ENCODE results near the gene CMBL.

CMBL gene

DNA sequence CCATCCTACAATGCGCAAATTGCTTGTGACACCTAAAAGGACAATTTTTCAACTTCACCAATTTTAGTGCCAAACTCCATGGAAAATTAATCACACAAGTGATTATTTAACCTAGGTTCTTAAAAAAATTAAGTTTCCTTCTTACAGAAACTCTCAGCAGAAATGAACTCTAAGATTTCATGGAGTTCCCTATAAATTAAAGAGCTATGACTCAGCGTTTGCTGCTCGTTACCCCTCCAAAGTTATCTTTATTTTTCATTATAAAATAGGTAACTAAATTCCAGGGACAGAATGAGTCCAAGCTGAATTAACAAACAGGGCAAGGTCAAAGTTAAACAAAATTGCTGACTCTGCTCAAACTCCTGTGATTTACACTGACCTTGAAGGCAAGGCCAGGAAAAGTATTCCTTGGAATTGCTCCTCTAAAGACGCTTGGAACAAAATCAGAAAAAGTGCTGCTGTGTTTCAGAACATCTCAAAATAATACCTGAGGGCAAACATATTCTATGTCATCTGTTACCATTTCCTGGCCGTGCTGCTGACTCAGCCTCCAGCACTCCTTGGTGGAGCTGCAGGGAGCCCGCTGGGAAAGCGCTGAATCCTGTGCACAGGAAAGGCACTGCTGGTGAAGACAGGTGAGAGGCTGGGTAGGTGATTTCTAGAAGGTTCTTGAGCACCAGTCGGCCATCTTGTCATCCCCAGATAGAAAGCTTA lies 2.5 kb upstream of the CMBL start:
- DNase-seq, result peak; percentile 86

DNA sequence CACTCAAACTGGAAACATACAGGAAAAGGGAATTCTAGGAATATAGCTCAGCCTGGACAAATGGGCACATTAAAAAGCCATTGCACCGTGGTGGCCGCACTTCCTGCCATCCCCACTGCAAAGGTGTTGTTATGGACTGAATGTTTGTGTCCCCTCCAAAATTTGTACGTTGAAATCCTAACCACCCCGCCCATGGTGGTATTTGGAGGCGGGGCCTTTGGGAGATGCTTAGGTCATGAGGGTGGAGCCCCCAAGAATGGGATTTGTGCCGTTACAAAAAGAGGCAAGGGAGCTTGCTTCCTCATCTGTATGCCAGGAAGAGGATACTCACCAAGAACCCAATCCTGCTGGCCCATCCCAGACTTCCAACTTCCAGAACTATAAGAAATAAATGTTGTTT lies 1.1 kb upstream of the CMBL start:
- DNase-seq, result no peak

DNA sequence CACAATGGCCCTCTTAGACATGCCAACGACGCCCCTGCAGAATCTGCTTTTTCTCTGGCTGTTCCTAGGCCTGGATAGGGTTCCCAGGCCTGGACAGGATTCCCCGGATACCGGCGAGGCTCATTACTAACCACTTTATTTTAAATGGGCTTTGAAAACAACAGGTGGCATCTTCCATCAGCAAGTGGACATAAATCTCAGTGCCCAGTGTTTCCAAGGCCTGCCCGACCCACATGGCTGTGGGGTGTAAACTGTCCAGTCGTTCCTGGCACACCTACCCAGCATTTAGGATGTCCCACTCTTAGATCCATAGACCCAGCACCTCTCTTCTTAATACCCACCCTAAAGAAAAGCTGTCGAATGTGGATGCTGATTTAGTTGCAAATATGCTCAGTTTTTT lies 896 bp downstream of the CMBL start:
- DNase-seq, result no peak

DNA sequence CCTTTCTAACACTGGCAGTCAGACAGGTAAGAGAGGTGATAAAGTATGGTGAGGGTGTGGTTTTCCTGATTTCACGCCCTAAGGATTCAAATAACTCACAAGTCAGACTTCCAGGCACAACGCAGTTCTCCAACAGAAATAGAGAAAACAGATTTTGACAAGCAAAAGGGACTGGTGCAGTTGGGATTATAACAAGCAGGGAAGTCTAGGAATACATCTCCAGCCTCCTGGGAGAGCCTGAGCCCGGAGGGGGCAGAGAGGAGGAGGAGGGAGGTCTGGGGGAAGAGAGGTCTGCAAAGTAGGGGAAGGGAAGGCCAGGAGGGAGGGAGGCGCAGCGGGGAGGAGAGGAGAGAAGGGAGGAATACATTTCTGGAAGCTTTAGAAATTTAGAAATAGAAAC lies 1.6 kb downstream of the CMBL start:
- DNase-seq, result no peak

DNA sequence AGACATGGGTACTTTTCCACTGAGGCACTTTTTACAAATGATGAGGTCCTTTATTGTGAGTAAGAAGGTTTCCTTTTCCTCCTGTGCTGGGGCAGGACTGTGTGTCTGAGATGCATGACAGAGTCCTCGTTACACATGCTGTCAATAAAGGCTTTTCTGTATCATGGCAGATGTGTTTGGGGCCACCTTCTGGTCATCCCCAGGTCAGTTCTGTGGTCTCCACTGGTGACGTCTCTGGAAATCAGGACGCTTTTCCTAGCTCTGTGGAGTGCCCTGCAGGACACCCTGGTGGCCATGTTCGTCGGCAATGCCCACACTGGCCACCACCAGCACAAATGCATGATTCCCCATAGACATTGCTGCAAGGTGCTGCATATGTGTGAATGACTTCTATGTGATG lies 2.8 kb downstream of the CMBL start:
- DNase-seq, result no peak

DNA sequence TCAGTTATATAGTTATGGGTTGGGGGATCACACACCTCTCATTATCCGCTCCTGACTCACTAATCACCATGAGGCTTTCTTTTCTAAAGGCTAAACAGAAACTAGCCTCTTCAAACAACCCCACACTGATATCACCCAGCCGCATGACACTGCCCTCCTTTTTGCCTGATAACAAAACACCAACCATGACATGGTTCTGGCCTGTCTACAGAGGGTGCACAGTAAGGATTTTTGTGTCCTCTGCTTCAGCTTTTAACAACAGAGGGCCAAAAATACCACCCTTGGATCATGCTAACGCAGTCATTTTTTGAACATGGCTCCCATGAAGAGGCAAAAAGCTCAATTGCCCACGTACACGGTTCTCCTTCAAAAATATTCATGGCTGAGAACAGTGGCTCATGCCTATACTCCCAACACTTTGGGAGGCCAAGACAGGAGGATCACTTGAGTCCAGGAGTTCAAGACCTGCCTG lies 4.0 kb downstream of the CMBL start:
- DNase-seq, result no peak

DNA sequence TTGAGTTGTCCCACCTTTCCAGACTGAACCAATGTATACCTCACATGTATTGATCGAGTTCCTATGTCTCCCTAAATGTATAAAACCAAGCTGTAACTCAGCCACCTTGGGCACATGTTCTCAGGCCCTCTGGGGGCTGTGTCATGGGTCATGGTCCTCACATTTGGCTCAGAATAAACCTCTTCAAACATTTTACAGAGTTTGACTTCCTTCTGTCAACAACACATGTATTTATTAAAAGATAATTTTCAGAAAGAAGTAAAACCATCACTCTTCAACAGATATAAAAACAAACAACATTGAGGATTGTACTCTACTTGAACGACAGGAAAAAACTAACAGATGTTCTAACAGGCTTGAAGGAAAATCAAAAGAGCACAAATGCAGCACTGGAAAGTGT lies 4.5 kb downstream of the CMBL start:
- DNase-seq, result no peak

DNA sequence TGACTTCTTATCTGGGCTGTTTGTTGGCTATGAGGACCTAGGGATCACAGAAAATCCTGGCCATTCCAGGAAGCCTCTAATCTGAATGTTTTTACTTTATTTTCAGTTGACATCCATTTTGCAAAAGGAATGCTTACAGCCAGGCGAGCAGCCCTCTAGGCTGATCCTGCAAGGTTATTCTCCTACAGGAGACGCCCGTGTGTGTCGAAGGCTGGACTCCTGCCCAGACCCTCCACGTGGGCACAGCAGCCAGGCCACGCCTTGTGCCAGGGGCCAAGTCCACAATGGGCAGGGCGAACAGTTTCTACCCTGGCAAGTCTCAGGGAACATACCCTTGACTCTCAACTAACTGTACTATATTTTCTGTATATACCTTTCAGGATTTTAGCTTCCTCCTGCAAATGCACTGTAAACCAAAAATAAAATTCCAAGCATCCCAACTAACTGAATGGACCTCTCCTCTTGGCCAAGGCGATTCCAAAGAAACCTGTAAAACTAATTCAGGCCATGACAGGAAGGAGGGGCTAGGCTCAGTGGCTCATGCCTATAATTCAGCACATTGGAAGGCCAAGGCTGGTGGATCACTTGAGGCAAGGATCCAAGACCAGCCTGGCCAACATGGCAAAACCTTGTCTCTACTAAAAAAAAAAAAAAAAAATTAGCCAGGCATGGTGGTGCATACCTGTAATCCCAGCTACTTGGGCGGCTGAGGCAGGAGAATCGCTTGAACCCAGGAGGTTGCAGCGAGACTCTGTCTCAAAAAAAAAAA lies 5.7 kb downstream of the CMBL start:
- no peak for DNase-seq

DNA sequence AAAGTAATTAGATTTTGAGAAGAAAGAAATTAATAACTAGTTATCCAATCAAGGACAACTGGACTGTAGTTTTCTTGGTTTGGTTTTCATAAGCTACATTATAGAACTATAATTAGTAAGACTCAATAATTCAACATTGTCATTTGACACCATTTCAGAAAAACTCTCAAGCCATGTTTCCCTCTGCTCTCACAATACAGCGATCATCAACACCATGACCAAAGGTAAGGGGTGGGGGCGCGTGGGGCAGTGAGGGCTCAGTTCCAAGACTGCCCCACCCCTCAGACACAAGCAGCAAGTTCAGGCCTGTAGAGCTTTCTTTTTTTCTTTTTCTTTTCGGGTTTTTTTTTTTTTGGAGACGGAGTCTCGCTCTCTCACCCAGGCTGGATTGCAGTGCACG lies 6.4 kb downstream of the CMBL start:
- DNase-seq, result no peak

DNA sequence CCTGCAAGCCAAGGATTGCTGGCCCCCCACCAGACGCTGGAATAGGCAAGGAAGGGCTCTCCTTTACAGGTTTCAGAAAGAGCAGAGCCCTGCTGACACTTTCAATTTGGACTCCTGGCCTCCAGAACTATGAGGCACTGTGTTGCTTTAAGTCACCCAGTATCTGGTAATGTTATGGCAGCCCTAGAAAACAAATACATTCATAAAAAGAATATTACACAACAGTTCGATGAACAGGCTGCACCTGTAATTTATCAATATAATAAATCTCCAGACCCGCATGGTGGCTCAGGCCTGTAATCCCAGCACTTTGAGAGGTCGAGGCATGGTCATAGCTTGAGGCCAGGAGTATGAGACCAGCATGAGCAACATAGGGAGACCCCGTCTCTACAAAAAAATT lies 7.5 kb downstream of the CMBL start:
- no peak for DNase-seq

DNA sequence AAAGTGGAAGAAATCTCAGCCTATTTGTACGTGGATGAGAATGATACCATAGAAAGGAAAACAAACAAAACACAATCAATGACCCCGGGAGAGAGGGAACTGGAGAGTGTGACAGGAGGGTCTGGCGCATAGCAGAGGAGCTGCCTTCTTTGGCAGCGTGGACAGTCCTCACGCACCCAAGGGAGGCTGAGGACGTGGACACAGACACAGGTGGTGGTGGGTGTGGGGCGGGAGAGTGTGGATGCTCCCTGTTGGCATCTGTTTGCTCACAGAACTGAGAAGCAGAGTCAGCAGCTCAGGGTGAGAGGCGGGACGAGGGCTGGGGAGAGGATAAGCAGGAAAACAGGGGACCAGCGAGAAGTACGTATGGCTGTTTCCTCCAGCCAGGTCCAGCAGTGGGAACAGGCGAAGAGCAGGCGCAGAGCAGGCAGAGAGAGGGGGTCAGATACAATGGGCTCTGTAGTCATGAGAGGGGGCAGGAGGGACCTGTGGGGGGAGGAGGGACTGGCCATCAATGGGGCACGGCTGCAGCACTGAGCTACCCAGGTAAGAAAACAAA lies 10.0 kb downstream of the CMBL start:
- DNase-seq, result no peak

DNA sequence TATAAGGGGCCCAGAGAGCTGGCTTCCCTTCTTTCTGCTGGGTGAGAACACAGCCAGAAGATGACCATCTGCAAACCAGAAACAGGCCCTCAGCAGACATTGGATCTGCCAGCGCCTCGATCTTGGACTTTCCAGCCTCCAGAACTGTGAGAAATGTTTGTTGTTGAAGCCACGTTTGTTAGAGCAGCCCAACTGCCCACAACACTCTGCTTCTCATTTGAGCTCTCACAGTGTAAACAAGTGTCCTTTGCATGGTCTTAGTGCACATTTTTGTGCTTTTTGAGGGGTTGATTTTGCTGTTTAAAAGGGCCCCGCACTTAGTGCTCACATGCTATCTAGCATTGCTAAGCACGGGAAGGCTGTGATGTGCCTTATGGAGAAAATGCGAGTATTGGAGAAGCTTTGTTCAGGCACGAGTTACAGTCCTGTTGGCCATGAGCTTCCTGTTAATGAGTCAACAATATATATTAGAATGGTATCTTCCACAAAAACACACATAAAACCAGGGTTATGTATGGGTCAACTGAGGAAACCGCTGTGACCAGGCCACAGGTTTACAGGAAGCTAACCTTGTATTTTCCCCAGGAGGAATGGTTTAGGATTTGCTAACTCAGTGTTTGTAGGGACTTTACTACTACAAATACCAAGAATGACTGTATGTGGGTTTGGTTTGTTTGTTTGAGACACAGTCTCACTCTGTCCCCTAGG lies 11.9 kb downstream of the CMBL start:
- DNase-seq, result no peak

DNA sequence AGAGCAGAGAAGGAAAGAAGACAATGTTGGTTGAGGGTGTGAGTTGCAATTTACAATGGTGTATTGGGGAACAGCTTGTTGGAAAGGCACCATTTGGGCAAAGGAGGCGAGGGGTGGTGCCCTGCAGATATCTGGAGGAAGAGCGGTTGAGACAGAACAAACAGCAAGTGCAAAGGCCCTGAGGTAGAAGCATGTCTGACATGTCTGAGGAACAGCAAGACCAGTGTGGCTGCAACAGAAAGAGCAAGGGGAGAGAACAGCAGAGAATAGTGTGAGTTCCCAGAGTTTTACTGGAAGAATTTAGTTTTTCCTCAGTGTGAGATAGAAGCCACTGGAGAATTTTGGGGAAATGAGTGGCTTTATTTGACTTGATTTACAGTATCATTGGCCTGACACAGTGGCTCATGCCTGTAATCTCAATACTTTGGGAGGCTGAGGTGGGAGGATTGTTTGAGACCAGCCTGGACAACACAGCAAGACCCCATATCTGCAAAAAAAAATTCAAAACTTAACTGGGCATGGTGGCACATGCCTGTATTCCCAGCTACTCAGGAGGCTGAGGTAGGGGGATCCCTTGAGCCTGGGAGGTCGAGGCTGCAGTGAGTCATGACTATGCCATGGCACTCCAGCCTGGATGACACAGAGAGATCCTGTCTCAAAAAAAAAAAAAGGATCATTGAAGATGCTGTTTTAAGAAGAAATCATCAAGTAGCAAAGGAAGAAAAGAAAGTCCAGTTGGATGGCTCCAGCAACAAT lies 13.6 kb downstream of the CMBL start:
- peak; percentile 43 for DNase-seq

DNA sequence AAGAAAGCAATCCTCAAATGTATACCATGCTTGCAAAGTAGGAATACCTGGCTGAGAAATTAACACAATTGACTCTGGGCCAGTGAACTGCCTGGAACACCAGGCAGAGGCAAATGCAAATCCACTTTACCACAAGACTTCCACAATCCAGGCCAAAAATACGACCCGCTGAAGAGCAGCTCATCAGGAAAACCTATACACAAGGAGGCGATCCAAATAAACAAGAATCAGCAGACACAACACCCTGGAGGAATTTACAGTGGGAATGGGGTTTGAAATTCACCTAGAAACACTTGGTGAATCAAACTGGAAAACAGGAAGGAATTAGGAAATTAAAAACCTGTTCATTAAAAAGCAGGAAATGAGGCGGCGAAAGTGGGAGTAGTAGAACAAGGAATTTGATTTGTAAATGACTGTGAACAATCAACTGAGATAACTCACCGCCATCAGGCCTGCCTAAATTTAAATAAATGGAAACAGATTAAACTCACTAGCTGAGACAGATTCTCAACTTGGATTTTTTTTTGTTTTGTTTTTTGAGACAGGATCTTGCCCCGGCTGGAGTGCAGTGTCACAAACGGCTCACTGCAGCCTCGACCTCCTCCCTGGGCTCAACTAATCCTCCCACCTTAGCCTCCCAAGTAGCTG lies 15.9 kb downstream of the CMBL start:
- no peak for DNase-seq

DNA sequence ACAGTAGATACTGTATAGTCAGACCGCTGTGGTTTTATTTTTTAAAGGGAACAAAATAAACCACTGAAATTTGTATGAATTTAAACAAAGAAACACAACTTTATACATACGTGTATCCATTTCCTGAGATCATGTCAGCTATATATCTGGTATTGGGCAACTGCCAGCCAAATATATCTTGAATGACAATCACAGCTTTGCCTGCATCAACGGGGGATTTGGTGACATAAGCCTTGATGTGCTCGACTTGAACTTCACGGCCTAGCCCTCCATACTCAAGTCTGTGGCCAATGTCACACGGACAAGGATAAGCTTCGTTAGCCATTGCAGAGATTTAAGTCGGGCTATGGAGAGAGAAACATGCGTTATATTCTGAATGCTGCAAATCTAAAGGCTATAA lies 17.3 kb downstream of the CMBL start:
- DNase-seq, result no peak

DNA sequence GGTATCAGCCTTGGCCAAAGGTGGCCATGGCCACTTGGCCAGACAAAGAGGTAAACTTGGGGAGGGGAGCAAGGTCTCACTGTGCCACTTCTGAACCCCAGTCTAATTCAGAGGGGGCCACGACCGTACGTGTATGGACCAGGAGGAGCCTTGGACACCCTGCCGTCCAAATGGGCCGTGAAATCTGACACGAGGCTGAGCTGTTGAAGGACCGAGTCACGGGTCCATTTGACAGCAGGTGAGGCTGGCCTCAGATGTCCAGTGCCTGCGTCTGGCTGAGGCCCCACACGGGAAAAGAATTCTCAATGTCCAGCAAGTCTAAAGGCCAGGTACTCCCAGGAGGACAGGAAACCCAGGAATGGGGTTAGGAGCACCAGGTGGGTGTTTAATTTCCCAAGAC lies 17.7 kb downstream of the CMBL start:
- no peak for DNase-seq

DNA sequence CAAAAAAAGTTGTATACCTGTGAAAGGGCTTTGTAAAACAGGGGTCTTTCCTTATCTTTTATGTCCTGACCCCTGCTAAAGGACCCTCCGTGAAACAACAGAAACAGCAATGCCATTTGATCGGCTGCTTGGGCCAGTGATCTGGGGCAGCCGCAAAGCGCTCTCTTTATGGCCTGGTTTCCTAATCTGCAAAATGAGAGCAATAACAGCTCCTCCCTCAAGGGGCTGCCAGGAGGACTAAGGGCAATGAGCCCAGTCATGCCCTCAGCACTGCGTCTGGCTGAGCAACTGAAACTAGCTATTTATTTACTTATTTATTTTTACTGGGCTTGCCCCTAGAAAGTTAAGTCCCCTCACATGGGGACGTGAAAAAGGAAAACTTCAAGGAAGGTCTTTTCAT lies 18.3 kb downstream of the CMBL start:
- DNase-seq, result no peak

DNA sequence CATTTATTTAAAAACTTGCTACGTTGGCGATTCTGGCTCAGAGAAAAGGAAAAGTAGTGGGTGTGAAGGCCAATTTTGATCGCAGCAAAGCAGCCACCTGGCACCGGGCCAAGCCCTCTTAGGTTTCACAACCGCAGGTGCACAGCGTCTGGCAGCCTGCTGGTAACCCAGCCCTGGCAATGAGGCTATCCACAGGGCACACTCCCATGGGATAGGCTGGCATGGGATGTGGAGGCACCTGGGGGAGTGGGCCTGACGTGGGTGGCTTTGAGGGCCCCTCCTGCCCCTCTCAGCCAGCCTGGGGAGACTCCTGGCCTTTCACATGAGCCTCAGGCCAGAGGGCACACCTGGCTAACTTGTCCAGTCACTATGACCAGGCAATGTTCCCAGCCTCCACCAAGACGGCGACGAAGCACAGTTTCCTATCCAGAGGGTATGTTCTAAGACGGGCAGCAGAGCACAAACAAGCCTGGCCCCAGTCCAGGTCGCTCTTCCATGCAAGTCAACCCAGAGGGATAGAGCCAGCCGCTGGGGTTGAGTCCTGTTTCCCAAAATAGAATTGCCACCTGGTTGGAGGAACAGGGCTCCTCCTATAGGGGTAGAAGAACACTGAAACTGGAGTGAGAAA lies 19.0 kb downstream of the CMBL start:
- no peak for DNase-seq

DNA sequence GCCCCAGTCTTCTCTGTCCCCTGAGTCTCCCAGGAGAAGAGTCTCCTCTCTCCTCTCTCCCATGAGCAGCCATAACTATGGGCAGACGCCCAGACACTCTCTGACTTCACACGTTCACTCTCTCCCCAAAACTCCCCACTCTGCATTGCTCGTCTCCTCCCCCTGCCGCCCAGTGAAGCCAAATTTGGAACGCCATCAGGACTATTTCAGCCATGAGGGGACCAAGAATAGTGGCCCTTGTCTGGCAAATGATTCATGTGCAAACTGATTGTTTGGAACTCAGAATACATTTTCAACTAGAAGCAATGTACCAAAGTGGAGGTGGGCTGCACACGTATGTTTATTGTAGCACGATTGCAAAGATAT lies 20.9 kb downstream of the CMBL start:
- no peak for DNase-seq

DNA sequence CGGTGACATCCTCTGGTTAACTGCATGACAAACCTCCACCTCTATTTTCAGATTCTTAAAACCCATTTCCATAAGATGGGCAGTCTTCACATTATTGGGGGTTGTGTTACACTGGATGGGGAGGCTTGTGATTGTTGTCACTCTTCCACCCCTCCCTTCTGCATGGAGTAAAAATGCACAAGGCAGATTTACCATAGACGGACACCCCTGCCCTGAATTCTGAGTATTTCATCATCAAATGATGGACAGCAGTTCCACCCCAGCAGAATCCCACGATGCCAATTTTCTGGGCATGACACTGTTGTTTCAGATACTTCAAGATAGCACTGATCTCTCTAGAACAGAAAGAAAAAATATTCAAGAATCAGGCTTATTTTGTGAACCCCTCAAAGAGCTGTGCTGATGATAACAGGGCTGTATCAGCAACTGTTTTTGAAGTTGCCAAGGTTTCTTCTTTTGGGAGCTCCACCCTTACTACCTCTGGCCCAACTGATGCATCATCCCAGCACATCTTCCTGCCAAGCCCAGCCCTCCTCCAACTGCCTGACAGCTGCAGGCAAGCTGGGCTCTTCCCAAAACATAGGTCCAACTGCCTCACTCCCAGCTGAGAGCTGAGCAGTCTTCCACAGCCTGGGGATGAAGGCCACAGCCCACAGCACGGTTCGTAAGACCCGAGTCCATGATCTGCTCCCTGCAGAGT lies 21.4 kb downstream of the CMBL start:
- DNase-seq, result no peak

DNA sequence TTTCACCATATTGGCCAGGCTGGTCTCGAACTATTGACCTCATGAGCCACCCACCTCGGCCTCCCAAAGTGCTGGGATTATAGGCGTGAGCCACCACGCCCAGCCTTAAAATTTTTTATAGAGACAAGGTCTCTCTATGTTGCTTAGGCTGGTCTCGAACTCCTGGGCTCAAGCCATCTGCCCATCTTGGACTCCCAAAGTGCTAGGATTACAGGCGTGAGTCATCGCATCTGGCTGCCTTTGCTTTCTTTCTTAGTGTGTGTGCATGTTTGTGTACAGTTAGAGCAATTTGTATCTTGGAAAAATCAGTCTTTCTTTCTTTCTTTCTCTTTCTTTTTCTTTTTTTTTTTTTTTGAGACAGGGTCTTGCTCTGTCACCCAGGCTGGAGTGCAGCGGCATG lies 22.3 kb downstream of the CMBL start:
- peak; percentile 57 for DNase-seq

Data from EL (cell line).